KBM-7 (cell line): ENCODE results near the gene PDXK.

Source experiments
- DNase-seq: peaks from one replicate; pipeline ENCODE4 v3.0.0-alpha.2; 2015
- in situ Hi-C: fragments of 300-500 bp; cut with MboI; formaldehyde crosslinking; loops from 2 replicates; pipeline ENCODE4 v1.14.3; 2020; ENCODE audit warnings: low sequenced_read_pairs, low pct_unique_long_range_greater_than_20kb, mixed read lengths

Gene PDXK

DNA sequence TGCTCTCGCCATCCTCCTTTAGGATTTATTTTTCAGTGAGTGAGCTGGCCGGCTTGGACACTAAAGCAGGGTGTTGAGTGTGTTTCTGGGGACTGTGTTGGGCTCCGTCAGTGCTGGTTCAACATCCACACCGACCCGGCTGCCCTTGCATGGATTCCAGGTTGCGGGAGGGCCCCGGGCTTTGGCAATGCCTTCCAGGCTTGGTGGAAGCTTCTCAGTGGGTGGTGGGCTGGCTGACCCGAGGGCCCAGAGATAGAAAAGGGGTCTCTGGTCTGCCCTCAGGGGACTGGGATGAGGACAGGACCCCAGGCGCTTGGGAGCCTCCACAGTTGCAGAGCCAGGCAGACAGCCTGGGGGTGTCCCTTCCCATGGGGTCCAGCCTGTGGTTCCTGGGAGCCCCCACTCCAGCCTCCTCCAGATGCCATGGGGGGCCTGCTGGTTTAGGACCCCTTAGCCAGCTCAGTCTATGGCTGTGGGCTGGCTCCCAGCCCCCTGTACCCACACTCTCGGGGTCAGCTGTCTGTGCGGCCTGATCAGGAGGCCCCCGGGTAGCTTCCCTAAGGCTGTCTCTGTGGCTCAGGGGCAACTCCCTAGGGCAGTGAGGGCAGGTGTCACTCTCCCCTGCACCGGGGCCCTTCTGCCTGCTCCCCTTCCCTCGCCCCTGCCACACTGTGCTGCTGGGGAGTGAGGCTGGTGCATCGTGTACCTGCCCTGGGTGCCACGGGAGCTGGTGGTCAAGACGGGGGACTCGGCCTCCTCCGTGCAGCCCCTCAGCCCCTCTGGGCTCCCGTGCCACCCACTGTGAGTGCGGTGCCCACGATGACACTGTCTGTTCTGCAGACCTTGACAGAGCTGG is 16.5 kb downstream of the PDXK start:
- no peak for DNase-seq
- in situ Hi-C loops = loop anchor here (25.0 kb wide), 1 partner anchor 727 kb away; the partner anchor contains the start of gene LRRC3

DNA sequence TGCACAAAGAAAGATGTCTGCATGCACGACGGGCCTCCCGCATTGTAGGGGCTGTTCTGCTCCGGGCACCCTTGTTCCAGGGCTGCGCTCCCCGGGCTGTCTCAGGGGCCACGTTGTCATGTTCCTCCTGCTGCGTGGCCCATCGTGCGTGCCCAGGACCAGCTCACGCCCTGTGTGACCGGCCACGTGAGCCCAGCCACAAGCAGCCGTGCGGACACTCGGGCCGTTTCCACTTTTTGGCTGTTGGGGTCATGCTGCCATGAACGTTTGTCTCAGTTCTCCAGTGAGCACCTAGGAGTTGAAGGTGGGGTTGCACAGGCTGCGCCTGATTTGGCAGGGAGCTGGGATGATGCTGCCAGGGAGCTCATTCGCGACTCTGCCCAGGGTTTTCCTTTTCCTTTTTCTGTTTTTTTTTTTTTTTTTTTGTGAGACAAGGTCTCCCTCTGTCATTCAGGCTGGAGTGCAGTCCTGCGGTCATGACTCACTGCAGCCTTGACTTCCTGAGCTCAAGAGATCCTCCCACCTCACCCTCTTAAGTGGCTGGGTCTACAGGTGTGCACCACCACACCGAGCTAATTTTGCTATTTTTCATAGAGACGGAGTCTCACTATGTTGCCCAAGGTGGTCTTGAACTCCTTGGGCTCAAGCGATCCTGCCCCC is 17.4 kb downstream of the PDXK start:
- in situ Hi-C loops = loop anchor here (25.0 kb wide), 1 partner anchor 726 kb away; the partner anchor contains the start of gene LRRC3

DNA sequence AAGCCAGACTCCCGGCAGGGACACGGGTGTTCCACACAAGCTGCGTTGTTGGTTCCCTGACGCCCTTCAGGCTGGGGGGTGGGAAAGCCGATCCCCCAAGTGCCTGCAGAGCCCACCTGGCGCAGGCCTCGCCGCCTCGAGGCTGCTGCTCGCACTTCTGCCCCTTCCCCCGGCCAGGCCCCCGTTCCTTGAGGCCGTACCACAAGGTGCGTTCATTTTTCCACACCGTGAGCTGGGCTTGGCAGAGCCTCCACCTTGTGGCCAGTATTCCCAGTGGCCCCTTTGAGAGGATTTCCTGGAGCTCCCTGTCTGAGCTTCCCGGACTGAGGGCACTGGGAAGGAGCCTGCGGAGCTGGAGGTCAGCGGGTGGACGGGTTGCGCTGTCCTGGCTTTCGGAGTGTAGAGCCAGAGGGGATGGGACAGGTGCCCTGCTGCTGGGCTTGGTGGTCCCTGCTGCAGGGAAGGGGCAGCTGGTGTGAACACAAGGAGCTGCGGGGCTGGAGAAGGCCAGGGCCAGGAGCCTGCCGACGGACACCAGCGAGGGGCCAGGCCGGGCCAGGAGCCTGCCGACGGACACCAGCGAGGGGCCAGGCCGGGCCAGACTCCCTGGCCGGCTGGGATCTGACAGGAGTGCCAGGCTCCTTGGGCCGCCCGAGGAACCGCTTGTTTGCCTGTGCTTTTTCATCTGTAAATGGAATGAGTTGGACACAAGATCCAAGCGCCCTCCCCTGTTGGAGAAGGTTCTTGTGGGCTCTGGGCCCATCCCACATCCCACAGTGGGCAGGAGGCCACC is 18.4 kb downstream of the PDXK start:
- in situ Hi-C loops = loop anchor here (25.0 kb wide), 1 partner anchor 725 kb away; the partner anchor contains the start of gene LRRC3
- no peak for DNase-seq

More for the DNA sequence above, 17.4 kb downstream of the PDXK start:
- DNase-seq = no peak

DNA sequence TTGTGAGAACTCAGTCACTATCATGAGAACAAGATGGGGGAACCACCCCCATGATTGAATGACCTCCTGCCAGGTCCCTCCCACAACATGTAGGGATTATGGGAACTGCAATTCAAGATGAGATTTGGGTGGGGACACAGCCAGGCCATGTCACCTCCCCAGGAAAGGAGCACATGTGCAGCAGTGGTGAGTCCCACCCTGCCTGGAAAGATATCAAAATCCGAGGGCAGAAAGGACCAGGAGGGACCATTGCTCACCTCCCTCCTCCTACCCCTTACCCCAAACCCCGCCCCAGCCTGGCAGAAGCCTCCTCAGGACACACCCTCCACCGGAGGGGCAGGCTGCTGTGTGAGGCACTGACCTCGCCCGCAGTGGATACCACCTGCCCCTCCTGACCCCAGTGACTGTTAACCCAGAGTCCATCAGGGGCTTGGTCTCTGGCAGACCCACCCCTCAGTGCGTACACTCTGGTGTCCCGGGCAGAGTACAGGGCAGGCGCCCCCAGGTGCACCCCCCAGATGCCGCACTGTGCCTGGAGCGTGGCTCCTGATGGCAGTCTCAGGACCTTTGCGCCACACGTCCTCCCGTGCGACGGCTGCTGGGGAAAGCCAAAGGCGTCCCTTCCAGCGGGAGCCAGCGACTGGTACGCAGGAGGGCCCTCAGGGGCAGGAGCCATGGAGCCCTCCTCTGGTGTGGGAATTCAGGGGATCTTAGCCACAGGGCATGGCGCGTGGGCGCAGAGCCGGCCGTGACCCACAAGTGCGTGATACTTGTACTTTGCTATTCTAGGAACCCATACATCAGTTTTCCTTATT is 20.9 kb downstream of the PDXK start:
- no peak for DNase-seq
- in situ Hi-C loops = loop anchor here (25.0 kb wide), 1 partner anchor 722 kb away; the partner anchor contains the start of gene LRRC3

DNA sequence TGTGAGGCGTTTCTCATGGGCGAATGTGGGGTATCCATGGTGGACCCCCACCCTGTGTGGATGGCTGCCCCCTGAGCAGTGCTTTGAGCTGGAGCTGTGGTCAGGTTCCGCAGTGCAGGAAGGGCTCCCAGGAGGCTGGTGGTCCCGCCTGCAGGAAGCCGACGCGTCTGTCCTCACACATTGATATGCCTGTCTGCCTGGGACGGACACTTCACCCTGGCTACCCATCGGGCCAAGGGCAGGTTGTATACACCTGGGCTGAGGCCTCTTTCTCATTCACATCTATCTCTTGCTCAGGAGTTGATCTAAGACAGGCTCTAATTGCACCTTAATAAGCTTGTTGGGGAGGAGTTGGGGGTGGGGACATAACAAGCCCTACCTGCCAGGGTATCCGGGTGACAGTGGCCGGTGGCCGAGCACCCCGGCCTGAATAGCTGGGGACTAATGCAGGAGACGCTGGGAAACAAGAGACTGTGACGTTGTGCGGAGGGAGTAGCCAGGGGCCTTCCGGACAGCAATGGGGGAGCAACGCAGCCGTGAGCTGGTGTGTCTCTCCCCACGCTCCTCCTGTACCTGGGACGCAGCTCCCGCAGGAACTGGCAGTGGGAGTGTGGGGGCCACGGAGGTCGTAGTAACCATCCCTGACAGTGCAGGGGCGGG is 21.7 kb downstream of the PDXK start:
- in situ Hi-C loops = loop anchor here (25.0 kb wide), 1 partner anchor 722 kb away; the partner anchor contains the start of gene LRRC3
- DNase-seq = no peak

DNA sequence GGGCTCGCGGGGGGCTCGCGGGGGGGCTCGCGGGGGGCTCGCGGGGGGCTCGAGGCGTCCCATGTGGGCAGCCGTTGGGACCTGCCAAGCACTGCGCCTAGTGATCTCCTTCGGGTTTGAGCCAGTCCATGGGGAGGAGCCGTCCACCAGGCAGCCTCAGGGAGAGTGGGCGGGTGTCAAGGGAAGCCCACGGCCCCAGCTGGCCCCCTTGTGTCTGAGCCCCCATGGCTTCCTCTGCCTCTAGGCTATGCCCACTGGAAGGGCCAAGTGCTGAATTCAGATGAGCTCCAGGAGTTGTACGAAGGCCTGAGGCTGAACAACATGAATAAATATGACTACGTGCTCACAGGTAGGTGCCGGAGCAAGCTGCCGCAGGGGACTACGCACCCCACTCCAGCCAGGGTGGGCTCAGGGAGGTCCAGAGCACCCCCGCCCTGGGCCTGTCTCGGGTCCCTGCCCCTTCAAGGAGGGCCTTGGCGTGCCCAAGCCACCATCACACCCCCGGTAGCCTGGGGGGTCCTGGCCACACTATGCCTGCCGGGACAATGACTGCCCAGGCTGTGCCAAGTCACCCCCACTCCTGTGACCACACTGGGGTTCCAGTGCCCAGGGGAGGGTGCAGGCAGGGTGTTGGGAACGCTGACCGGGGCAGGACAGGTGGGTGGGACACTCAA is 22.6 kb downstream of the PDXK start:
- no peak for DNase-seq
- in situ Hi-C loops = loop anchor here (25.0 kb wide), 1 partner anchor 721 kb away; the partner anchor contains the start of gene LRRC3

DNA sequence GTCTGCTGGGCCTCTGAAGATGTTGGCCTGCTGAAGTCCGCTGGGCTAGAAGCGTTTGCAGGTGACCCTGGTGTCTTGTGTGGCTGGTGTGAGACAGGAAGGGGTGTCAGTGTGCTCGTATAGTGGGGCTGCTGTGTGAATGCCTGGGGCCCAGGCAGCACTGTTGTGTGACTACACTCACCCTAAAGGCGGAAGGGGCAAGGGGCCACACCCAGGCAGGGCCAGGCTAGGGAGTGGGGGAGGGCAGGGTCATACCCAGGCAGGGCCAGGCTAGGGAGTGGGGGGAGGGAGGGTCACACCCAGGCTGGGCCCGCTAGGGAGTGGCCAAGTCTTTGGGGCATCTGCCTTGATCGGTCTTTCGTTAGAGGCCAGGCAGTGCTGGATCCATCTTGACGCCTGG is 25.0 kb downstream of the PDXK start:
- in situ Hi-C loops = loop anchor here (25.0 kb wide), 1 partner anchor 718 kb away; the partner anchor contains the start of gene LRRC3
- DNase-seq = no peak

DNA sequence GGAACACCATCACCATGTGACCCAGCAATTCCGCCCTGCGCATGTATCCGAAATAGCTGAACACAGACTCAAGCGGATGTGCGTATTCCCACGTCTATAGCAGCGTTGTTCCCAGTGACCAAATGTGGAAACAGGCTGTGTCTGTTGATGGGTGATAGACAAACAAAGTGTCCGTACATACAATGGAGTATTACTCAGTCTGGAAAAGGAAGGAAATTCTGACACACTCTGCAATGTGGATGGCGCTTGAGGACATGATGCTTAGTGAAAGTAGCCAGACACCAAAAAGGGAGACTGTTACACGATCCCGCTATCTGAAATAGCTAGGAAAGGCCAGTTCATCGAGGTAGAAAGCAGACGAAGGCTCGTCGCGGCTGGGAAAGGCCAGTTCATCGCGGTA is 25.8 kb downstream of the PDXK start:
- in situ Hi-C loops = loop anchor here (25.0 kb wide), 1 partner anchor 718 kb away; the partner anchor contains the start of gene LRRC3
- DNase-seq = no peak

DNA sequence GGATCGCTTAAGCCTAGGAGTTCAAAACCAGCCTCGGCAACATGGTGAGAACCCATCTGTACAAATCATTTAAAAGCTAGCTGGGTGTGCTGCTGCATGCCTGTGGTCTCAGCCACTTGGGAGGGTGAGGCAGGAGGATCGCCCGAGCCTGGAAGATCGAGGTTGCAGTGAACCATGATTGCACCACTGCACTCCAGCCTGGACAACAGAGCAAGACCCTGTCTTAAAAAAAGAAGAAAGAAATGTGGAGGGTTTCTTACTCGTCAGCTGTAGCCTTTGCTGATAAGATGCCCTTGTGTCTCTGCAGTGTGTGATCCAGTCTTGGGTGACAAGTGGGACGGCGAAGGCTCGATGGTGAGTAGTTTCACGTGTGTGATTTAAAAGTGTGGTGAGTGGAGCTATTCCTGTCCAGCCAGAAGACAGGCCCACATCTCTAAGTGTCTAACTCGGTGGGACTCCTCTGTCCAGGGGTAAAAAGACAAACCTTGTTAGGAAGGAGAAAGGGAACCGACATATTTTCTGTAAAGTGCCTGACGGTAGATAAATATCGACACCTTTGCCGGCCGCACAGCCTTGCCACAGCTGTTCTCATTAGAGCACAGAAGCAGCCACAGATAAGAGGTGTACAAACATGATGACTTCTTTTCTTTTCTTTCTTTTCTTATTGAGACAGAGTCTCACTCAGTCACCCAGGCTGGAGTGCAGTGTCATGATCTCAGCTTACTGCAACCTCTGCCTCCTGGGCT is 27.0 kb downstream of the PDXK start:
- in situ Hi-C loops = loop anchor here (25.0 kb wide), 1 partner anchor 716 kb away; the partner anchor contains the start of gene LRRC3
- no peak for DNase-seq

DNA sequence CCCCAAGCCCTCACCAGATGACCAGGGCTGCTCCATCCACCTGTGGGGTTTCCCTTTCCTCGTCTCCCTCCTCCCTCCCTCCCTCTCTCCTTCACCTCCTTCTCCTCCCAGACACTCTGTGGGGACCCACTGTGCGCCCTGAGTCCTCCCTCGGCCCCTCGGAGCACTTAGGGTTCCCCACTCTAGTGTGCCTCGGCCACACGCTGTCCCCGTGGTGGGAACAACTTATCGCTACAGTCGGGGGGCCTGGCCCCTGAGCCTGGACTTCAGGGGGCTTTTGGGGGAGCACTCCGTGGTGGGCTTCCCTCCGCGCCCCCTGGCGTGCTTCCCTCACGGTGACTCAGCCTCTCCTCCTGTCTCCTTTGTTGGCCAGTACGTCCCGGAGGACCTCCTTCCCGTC is 29.7 kb downstream of the PDXK start:
- no peak for DNase-seq
- in situ Hi-C loops = loop anchor here (25.0 kb wide), 1 partner anchor 714 kb away; the partner anchor contains the start of gene LRRC3

DNA sequence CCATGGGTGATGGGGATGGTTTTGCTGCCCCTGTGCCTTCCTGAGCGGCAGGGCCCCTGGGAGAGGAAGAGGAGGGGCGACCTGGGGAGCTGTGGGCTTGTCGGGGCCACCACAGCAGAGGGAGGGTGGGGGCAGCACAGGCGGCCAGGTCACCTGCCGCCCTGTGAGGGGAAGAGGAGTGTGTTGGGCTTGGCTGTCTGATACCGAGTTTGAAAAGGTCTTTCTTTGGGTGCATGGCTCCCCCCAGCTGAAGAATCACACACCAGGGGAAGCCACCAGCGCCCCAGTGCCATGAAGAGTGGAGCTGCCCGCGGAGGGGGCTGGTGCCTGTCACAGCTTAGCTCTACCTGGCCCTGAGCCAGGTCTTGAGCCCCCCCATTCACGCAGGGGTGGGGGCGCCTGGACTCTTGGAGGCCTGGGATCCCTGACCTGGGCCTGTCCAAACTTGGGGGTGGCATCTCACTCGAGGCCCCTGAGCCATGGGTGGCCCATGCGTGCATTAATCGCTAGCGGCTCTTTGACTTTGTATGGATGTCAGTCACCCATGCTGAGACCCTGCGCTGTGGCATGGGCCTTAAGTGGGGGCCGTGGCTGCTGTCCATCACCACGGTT is 30.8 kb downstream of the PDXK start:
- in situ Hi-C loops = loop anchor here (25.0 kb wide), 1 partner anchor 713 kb away; the partner anchor contains the start of gene LRRC3
- DNase-seq = no peak

DNA sequence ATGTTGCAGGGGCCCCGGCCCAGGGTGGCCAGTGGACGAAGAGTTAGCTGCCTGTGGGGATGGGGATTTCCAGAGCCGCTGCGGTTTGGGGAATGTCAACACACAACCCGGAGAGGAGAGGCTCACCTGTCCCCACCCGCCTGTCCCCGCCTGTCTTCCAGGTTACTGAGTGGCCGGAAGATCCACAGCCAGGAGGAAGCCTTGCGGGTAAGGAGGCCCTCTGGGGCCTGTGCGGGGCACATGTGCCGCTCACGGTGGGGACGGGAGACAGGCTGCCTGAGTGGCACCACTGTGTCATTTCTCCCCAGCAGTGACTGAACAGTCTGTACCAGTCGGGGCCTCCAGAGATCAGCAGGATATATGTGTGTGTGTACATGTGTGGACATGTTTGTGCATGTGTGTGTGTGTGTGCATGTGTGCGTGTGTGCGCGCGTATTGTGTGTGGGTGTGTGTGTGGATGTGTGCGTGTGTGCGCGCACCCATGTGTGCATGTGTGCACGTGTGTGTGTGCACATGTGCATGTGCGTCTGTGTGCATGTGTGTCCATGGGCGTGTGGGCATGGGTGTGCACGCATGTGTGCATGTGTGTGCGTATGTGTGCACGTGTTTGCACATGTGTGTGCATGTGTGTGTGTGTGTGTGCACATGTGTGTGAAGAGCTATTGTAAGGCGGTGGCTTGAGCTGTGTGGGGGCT is 31.6 kb downstream of the PDXK start:
- in situ Hi-C loops = no loop called here
- no peak for DNase-seq

DNA sequence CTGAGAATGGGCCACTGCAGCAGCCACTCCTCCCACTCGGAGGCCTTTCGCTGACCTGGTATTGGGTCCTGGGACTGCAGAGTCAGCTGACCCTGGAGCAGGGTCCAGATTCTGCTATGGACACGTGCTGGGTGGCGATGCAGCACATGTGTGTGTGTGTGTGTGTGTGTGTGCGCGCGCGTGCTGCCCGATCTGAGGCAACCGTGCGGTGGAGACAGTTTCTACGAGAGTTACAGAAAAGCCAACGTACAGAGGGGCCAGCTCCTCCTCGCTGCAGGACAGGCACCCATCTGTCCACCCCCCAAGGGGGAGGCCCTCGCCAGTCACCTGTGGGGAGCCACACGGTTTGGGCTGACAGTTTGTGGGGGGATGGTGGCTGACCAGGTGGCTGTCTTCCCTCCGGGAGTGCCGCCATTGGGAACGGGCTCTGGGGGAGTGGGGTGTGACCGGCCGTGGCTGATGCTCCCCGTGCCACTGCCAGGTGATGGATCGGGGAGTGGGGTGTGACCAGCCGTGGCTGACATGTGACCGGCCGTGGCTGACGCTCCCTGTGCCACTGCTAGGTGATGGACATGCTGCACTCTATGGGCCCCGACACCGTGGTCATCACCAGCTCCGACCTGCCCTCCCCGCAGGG is 33.1 kb downstream of the PDXK start:
- in situ Hi-C loops = no loop called here

DNA sequence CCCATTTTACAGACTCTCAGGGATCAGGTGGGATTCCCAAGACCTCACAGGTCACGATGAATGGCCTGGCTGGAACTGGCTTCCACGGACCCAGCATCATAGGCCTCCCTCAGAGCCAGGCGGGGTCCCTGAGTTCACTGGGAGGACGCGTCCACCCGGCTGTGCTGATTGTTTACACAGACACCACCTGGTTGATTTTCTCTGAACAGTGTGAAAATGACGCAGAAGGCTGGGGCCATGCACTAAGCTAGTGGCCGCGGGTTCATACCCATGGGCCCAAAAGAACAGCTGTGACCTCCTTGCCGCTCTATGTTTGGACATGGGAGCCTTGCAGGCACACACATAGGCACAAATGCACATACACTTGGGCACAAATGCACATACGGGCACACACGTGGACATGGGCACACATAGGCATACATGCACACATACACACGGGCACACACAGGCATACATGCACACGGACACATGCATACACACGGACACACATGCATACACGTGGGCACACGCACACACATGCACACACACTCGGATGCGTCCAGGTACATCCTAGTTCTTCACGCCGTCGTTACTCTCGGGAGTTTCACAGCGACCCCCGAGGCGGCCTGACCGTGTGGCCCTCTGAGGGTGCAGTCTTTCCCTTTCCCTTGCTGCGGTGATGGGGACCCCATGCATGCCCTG is 34.0 kb downstream of the PDXK start:
- DNase-seq = no peak
- in situ Hi-C loops = no loop called here

More for the DNA sequence above, 33.1 kb downstream of the PDXK start:
- DNase-seq = no peak

DNA sequence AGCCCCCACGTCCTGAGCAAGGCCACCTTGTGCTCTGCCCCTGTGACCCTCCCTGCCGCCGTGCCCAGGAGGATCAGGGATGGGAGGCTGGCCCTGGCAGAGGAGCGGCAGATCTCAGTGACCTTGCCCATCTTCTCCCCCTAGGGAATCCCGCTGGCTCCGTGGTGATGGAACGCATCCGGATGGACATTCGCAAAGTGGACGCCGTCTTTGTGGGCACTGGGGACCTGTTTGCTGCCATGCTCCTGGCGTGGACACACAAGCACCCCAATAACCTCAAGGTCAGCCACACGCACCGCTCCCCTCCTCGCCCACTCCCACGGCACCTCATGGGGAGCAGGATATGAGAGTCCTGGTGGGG is 34.5 kb downstream of the PDXK start:
- no peak for DNase-seq
- in situ Hi-C loops = no loop called here
